Umbilical cord (tissue), 2 donors: ENCODE data around the gene PREB. TPM values are rescaled to one million over a fixed set of nuclear protein-coding genes. Genes with fewer than 3 reads are reported as not detected.
"Not testable (repeated sequence)": the region's sequence is repeated elsewhere in the genome, so short reads cannot be mapped to it uniquely, and the experiment has no call there.

Experiments
- DNase-seq: peaks from one replicate; pipeline ENCODE4 v3.0.0-alpha.2; 2015; ENCODE audit warnings: low spot score
- total RNA-seq: library from RNA; depleted of rRNA; stranded (reverse); fragments of >200 nt; gene quantifications from one replicate; pipeline ENCODE4 v1.2.3, GENCODE V29; 2014; ENCODE audit warnings: low replicate concordance; ENCODE audit not compliant: insufficient read depth

The PREB gene, protein sequence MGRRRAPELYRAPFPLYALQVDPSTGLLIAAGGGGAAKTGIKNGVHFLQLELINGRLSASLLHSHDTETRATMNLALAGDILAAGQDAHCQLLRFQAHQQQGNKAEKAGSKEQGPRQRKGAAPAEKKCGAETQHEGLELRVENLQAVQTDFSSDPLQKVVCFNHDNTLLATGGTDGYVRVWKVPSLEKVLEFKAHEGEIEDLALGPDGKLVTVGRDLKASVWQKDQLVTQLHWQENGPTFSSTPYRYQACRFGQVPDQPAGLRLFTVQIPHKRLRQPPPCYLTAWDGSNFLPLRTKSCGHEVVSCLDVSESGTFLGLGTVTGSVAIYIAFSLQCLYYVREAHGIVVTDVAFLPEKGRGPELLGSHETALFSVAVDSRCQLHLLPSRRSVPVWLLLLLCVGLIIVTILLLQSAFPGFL
- 20.2 TPM for total RNA-seq

- peak; percentile 98 for DNase-seq
Observed at GRCh38 chr2:27133905-27134780, at the start of gene PREB. PREB (minus strand) TSS chr2:27134636; CDS start chr2:27134421, 215 bp downstream.

DNA sequence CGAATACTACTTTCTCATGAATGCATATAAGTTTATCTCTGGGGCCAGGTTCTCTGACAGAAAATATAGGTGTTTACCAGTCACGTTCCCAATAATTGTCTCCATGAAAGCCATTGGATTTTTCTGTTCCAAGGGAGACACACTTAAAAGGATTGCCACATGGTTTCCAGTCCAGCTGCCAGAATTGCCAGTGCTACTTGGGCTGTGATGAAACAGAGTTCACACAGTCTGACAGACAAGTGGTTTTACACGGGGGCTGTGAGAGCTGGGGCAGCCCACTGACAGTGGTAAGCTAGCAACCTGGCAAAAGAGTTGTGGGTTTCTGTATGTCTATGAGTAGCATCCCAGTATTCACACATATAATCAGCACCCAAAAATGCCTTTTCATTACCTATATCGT lies 49.7 kb upstream of the PREB start:
- no peak for DNase-seq

DNA sequence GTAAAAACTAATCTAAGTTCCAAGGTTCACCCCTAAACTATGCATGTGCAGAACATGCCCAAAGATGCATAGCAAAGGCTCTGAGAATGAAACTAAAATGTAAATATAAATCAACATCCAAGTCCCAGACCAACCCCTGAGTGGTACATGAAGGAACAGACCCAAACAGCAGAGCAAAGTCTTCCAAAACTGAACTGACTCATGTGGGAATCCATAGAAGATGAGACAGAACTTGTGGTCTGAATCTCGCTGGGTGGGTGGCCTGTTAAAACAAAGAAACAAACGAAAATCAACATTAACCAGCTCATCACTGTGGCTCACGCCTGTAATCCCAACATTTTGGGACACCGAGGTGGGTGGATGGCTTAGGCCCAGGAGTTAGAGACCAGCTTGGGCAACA lies 47.9 kb upstream of the PREB start:
- no peak for DNase-seq

GRCh38 chr2:27179344-27180000 lies 45.0 kb upstream of the PREB start:
- no peak for DNase-seq

DNA sequence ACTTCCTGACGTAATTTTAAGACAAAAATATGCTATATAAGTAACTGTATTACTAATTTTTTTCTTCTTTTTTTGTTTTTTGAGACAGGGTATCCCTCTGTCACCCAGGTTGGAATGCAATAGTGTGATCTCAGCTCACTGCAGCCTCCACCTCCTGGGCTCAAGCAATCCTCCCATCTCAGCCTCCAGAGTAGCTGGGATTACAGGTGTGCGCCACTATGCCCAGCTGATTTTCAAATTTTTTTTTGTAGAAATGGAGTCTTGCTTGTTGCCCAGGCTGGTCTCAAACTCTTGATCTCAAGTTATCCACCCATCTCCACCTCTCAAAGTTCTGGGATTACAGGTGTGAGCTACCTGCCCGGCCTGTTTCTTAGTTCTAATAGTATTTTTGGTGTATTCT lies 44.0 kb upstream of the PREB start:
- no peak for DNase-seq

DNA sequence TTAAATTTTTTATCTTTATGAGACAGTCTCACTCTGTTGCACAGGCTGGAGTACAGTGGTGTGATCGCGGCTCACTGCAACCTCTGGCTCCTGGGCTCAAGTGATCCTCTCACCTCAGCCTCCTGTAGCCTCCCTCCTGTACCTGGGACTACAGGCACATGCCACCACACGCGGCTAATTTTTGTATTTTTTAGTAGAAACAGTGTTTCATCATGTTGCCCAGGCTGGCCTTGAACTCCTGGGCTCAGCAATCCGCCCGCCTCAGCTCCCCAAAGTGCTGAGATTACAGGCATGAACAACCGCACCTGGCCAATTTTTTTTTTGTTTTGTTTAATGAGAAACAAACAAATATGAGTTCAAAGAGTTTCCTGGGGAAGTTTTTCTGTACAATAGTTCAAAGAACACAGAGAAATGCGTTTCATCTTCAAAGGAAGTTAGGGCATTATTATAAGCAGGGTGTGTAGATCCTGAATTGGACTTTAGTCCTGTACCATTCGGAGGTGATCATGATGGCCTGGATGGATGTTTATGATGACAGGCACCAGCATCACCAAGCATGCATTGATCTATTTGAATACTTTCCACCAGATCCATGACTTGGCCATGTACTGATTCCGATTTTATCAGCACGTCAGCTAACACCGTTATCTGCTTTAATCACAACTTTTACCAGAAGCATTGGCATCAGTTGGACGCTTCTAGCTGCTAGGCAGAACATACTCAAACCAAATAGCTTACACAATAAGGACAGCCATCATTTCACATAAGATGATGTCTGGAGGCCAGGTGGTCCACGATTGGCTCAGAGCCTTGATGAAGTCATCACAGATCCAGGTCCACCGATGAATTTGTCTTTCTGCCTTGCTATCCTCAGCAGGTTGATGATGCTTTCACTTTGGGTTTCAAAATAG lies 43.3 kb upstream of the PREB start:
- no peak for DNase-seq

DNA sequence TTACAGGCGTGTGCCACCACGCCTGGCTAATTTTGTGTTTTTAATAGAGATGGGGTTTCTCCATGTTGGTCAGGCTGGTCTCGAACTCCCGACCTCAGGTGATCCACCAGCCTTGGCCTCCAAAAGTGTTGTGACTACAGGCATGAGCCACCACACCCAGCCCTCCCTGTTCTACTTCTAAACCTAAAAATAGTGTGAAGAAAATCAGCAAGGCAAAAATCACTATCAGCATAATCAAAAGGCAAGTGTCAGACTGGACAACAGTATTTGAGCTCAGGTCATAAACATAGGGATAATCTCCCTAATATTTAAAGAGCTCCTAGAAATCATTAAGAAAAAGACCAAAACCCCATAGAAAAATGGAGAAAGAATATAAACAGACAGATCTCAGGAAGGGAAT lies 41.3 kb upstream of the PREB start:
- not testable (repeated sequence) for DNase-seq

GRCh38 chr2:27175330-27175729 lies 40.9 kb upstream of the PREB start:
- no peak for DNase-seq

- no peak for DNase-seq
Observed at GRCh38 chr2:27174638-27175037, 40.2 kb upstream of the PREB start.

- no peak for DNase-seq
Observed at GRCh38 chr2:27171351-27171848, 37.0 kb upstream of the PREB start.

- no peak for DNase-seq
Observed at GRCh38 chr2:27170581-27171337, 36.3 kb upstream of the PREB start.

DNA sequence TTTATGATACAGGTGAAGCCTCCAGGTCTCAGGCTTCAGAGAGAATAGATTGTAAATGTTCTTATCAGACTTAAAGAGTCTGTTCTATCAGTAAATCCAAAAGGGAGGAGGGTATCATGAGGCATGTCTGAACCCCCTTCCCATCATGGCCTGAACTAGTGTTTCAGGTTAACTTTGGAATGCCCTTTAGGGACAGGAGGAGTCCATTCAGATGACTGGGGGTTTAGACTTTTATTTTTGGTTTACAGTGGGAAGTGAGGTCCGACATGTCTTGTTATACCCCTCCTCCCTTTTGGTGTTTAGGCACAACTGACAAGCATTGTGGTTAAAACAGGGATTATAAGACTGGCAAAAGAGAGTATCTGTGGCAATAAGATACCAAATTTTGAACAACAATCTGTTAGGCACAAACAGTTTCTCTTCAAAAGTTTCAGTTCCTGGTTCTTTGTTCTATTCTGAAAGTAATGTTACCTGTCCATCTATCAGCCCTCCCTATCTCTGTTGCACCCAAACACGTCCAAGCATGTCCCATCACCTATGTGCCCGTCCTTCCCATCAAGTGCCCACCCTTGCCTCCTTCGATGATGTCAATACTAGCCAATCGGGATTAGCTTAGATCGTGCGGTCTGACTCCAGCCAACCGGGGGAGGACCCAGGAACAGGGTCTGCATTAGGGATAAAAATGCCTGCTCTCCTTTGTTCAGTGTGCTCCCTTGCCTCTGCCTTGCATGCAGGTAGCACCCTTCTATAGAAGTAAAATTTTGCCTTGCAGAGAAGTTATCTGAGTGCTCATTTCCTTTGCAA lies 30.7 kb upstream of the PREB start:
- no peak for DNase-seq

DNA sequence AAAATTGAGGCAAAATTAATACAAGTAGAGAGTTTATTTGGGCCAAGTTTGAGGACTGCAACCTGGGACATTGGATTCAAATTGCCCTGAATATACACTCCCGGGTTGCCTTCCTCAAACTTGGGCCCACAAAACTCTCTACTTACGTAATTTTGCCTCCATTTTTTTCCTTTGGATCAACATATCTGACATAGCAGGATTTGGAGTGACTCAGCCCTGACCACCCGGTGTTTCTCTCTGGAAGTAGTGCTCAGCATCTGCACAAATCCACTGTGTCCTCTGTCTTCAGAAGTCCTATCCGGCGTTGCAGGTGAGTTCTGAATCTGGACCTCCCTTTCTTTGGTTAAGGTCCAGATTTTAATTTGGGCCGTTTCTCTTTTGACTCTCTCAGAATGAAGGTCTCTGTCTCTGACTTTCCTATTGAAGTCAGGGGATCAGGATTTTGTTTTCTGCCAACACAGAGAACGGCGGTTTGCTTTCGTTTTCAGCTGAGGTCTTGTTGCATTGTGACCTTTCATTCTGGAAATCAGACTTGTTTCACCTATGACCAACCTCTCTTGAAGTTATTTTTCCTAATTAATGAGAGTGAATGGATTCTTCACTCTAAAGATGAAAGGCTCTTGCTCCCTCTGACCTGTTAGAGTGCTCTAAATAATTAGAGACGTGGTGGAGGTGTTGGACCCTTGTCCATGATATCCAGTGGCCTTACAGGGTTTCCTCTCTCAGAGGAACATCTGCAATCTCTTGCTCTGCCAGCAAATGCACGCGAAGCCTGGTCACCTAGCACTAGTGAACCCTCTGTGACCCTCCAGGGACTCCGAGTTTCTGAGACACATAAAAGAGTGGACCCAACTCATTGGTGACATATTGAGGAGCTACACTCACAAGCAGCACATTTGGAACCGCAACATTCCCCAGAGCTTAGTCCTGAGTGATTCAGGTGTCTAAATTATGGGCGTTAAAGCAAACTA lies 28.0 kb upstream of the PREB start:
- no peak for DNase-seq

DNA sequence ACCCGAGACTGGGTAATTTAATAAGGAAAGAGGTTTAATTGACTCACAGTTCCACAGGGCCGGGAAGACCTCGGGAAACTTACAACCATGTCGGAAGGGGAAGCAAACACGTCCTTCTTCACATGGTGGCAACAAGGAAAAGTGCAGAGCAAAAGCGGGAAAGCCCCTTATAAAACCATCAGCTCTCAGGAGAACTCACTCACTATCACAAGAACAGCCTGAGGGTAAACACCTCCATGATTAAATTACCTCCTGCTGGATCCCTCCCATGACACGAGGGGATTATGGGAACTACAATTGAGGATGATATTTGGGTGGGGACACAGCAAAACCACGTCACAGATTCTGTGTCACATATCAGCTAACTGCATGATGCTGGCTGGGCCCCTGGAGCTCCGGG lies 25.8 kb upstream of the PREB start:
- no peak for DNase-seq

DNA sequence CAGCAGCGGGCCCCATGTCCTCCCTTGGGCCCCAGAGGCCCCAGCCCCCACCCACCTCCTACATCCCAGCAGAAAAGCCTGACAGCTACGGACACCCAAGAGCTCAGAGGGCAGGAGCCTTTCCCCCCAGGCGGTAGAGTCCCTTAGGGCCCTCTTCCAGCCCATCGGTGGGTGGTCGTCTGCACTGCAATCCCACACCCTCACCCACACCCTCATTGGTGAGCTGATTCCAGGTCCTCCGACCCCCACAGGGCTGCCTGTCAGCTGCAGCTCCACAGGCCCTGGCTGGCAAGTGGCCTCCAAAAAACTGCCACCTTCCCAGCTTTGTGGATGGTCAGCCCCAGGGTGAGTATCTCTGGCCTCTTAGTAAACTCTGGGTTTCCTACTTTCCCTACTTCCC lies 24.8 kb upstream of the PREB start:
- no peak for DNase-seq

- no peak for DNase-seq
Observed at GRCh38 chr2:27158468-27158867, 24.0 kb upstream of the PREB start.

- no peak for DNase-seq
Observed at GRCh38 chr2:27155069-27155520, 20.7 kb upstream of the PREB start.

DNA sequence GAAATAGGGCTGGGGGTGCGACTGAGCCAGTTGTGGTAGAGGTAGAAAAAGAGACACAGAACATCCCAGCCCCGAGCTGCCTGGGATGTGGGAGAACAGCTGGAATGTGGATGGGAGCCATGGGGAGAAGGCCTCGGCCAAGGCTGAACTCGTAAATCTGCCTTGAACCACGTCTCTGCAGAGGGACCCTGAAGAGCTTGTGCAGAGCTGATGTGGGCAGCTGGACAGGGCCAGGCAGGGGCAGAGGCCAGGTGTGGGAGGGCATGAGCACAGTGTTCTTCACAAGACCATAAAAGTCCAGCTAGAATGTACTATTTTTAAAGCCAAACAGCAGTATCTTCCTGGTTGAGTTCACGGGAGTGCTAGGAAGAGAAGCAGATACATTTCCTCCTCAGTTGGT lies 20.1 kb upstream of the PREB start:
- no peak for DNase-seq
